GM12865 (cell line): ENCODE results near the gene ALDH6A1.

Source experiments
- DNase-seq: peaks from one replicate; pipeline ENCODE4 v3.0.0; 2010; ENCODE audit warnings: low read depth
- H3K4me3 ChIP-seq: 2 replicates; pipeline ENCODE4 v1.5.1; 2011; ENCODE audit warnings: mild to moderate bottlenecking, low read depth, low read length, control low read depth
- TF ChIP-seq, protein P1 (sequence below): IDR thresholded peaks from 2 replicates; pipeline ENCODE4 v1.5.1; 2011; ENCODE audit warnings: low read length, control low read depth, low read depth, inconsistent platforms; ENCODE audit not compliant: insufficient read depth; ENCODE audit errors: missing control alignments

Gene ALDH6A1

DNA sequence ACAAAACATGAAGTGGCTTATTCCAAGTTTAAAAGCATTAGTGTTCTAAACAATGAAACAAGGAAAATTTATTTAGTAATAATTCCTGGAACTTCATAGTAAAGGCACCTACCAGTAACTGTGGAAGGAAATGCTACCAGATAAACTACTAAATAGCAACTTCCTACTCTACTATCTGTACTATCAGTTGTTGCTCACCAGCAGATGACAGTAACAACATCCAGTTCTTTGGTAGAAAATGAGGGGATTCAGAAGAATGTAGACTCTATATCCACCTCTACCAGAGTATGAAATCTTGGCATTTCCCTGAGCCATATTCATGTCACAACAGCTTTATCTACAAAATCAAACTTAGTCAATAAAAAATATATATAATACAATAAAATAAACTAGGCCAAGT lies 68.3 kb downstream of the ALDH6A1 start:
- TF ChIP-seq, protein P1, sequence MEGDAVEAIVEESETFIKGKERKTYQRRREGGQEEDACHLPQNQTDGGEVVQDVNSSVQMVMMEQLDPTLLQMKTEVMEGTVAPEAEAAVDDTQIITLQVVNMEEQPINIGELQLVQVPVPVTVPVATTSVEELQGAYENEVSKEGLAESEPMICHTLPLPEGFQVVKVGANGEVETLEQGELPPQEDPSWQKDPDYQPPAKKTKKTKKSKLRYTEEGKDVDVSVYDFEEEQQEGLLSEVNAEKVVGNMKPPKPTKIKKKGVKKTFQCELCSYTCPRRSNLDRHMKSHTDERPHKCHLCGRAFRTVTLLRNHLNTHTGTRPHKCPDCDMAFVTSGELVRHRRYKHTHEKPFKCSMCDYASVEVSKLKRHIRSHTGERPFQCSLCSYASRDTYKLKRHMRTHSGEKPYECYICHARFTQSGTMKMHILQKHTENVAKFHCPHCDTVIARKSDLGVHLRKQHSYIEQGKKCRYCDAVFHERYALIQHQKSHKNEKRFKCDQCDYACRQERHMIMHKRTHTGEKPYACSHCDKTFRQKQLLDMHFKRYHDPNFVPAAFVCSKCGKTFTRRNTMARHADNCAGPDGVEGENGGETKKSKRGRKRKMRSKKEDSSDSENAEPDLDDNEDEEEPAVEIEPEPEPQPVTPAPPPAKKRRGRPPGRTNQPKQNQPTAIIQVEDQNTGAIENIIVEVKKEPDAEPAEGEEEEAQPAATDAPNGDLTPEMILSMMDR = no peak
- no peak overlapping the region for H3K4me3 ChIP-seq
- DNase-seq = no peak

DNA sequence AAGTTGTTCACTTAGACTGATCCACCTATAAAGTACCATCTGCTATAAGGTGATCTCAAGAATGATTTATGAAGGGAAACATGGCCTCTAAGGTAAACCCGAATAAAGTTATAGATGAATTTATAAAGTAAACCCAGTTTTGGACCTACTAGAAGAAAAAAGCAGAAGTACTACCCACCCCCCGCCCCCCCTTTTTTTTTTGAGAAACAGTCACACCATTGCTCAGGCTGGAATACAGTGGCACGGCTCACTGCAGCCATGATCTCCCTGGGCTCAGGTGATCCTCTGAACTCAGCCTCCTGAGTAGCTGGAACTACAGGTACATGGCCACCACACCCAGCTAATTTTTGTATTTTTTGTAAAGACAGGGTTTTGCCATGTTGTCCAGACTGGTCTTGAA lies 69.1 kb downstream of the ALDH6A1 start:
- TF ChIP-seq, protein P1 = no peak
- no peak for DNase-seq
- no peak overlapping the region for H3K4me3 ChIP-seq

DNA sequence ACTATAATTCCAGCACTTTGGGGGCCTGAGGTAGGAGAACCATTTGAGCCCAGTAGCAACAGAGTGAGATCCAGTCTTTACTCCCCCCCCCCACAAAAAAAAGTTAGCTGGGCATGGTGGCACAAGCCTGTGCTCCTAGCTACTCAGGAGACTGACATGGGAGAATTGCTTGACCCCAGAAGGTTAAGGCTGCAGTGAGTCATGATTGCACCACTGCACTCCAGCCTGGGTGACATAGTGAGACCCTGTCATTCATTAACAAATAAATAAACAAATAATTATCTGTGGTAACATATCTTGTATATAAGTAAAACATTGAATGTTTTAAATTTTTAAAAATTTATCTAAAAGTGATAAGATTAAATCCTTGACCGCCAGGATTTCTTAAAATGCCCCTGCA lies 70.0 kb downstream of the ALDH6A1 start:
- H3K4me3 ChIP-seq = no peak overlapping the region
- TF ChIP-seq, protein P1 = no peak
- no peak for DNase-seq

GRCh38 chr14:74008843-74009499 lies 75.3 kb downstream of the ALDH6A1 start:
- DNase-seq = no peak
- TF ChIP-seq, protein P1 = no peak
- H3K4me3 ChIP-seq = no peak overlapping the region
